Measurements from ENCODE around the gene ZNF142. TPM values are rescaled to one million over a fixed set of nuclear protein-coding genes. Genes with fewer than 3 reads are reported as not detected.
"Not testable (repeated sequence)": the region's sequence is repeated elsewhere in the genome, so short reads cannot be mapped to it uniquely, and the experiment has no call there.

The ZNF142 gene
- total and polyA plus RNA-seq, 11 donors, result 10.4 to 46.0 (median 21.3) TPM

- 20 to 25% (median 21%) methylated on average over 5 of the region's 5 CpGs for WGBS, 4 donors
- H3K4me1 ChIP-seq, result peaks cover 0 to 13% (median 0%) of the 10 kb centered on the region in 12 donors
- H3K27me3 ChIP-seq; H3K4me3 ChIP-seq; intact Hi-C loops (cut with DNase I); H3K9me3 ChIP-seq; H3K27ac ChIP-seq: not testable (repeated sequence)
- peak; percentile 69 to 89 (median 86) for ATAC-seq
- DNase-seq, result peak in 4 of 5 donors; percentile 47 to 53 (median 48)
- peak; percentile 62 to 89 (median 75) for TF ChIP-seq CTCF (IDR thresholded peaks at IDR 0.05)
- H3K36me3 ChIP-seq, result peaks cover 0 to 67% (median 41%) of the 10 kb centered on the region in 9 donors
Measured at GRCh38 chr2:218687400-218688060, 28.1 kb upstream of the ZNF142 start.

- intact Hi-C loops (cut with DNase I), result no loop called here
- 79 to 85% (median 80%) methylated on average over 3 of the region's 3 CpGs for WGBS, 4 donors
- no peak overlapping the region for H3K4me3 ChIP-seq
Measured at GRCh38 chr2:218680061-218680460, 20.6 kb upstream of the ZNF142 start.

GRCh38 chr2:218679119-218679518, 19.7 kb upstream of the ZNF142 start:
- DNase-seq, result no peak
- H3K27ac ChIP-seq, result no peak overlapping the region
- intact Hi-C loops (cut with DNase I), result no loop called here
- H3K9me3 ChIP-seq, result no peaks in the 10 kb centered on the region
- peaks cover 0 to 82% (median 37%) of the 10 kb centered on the region in 9 donors for H3K36me3 ChIP-seq
- H3K4me3 ChIP-seq, result no peak overlapping the region
- no peaks in the 10 kb centered on the region for H3K4me1 ChIP-seq
- no peaks in the 10 kb centered on the region for H3K27me3 ChIP-seq
- 66 to 73% (median 71%) methylated on average over 4 of the region's 4 CpGs for WGBS, 4 donors
- no peak for TF ChIP-seq CTCF (IDR thresholded peaks at IDR 0.05)
- no peak for TF ChIP-seq POLR2A (IDR thresholded peaks at IDR 0.05)
- ATAC-seq, result peak in 1 of 4 donors; percentile 58

More at GRCh38 chr2:218680061-218680460, 20.6 kb upstream of the ZNF142 start:
- Histone ChIP-seq H3K27me3 (no peaks in the 10 kb centered on the region), H3K9me3 (no peaks in the 10 kb centered on the region), H3K27ac (no peak overlapping the region), H3K36me3 (peaks cover 0 to 83% (median 36%) of the 10 kb centered on the region in 9 donors), H3K4me1 (no peaks in the 10 kb centered on the region)
- TF ChIP-seq POLR2A (IDR thresholded peaks at IDR 0.05), result no peak
- TF ChIP-seq CTCF (IDR thresholded peaks at IDR 0.05), result no peak
- ATAC-seq, result no peak
- DNase-seq, result no peak

GRCh38 chr2:218671654-218672566, 12.5 kb upstream of the ZNF142 start, which contains the start of the genes RNF25 and STK36:
Gene RNF25, minus strand, starts transcription at chr2:218672002. Its CDS starts 32 bp downstream, at chr2:218671970.
Gene STK36, plus strand, starts transcription at chr2:218672086. Its CDS starts 744 bp downstream, at chr2:218672830.
- peaks cover 0 to 43% (median 36%) of the 10 kb centered on the region in 9 donors for H3K36me3 ChIP-seq
- H3K4me3 ChIP-seq, result peak within 1 kb of the TSS; percentile 75 to 97 (median 90)
- H3K27ac ChIP-seq, result peak within 1 kb of the TSS; percentile 14 to 87 (median 82)
- H3K4me1 ChIP-seq, result peaks cover 0 to 21% (median 14%) of the 10 kb centered on the region in 12 donors
- WGBS, 4 donors, result 0 to 1% (median 1%) methylated on average over 46 to 49 of the region's 49 CpGs
- ATAC-seq (peak; percentile 96 to 99 (median 98)), DNase-seq (peak; percentile 87 to 91 (median 89))
- TF ChIP-seq POLR2A (IDR thresholded peaks at IDR 0.05), result peak in 1 of 2 donors; percentile 78
- TF ChIP-seq CTCF (IDR thresholded peaks at IDR 0.05), result no peak
- H3K9me3 ChIP-seq, result no peaks in the 10 kb centered on the region
- no peaks in the 10 kb centered on the region for H3K27me3 ChIP-seq
- intact Hi-C loops (cut with DNase I), result loop anchor here in 3 of 10 donors (1.0 to 5.0 kb wide), 3 partner anchors 13 to 265 kb away; partner anchors contain the start of genes BCS1L (in 1 of the 3) and ZNF142 (in 1 of the 3)

All from heart left ventricle (tissue), 16 donors.